NCI-H1092 treated with DMSO at 0.1 percent for 48 hours (cell line): ENCODE data around the gene CXXC5.

ENCODE experiments used
- DNase-seq: peaks from one replicate; lab custom pipeline; 2025; lab: John Stamatoyannopoulos, UW

CXXC5 gene

GRCh38 chr5:139651853-139652787 lies 4.0 kb downstream of the CXXC5 start:
- DNase-seq = no peak

GRCh38 chr5:139652788-139653241 lies 4.7 kb downstream of the CXXC5 start:
- no peak for DNase-seq

DNA sequence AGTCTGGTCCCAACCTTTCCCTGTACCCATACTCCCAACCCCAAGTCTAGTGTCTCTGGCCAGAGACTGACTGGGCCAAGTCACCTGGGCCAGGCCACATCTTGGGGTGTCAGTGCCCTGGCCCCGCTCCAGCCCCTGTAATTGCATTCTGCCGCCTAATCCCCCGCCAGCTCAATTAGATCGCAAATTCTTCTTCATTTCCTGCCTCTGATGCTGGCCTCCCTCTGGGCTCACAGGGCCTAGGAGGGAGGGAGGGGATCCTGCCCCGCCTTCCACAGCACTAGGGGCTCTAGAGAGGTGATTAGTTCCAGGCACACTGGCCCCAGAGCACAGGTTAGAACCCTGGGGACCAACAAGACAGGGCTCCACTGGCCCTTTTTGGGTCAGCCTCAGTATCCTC lies 5.5 kb downstream of the CXXC5 start:
- DNase-seq = no peak

GRCh38 chr5:139654464-139654863 lies 6.3 kb downstream of the CXXC5 start:
- no peak for DNase-seq

GRCh38 chr5:139654871-139655491 lies 6.8 kb downstream of the CXXC5 start:
- DNase-seq = no peak

DNA sequence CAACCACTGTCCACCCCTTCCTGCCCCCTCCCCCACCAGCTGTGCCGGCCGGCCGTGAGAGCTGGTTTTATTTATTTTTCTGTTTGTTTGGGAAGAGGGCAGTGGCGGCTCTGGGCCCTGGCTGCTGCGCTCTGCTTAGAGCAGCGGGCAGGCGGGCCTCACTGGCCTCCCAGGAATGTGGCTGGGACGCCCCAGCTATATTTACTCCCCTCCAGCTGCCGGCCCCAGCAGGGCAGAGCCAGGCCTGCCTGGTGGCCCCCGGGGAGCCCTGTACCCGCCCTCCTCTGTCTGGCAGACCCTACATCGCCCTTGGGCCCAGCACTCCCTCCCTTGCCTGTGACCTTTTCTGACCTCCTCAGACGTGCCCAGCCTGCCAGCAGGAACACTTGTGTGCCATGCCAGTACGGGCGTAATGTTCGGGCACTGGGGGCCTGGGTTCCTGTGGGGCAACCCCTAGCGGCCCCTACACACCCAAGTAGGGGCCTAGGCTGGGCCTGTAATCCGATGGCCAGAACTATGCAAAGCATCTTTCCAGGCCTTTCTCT lies 7.7 kb downstream of the CXXC5 start:
- no peak for DNase-seq

DNA sequence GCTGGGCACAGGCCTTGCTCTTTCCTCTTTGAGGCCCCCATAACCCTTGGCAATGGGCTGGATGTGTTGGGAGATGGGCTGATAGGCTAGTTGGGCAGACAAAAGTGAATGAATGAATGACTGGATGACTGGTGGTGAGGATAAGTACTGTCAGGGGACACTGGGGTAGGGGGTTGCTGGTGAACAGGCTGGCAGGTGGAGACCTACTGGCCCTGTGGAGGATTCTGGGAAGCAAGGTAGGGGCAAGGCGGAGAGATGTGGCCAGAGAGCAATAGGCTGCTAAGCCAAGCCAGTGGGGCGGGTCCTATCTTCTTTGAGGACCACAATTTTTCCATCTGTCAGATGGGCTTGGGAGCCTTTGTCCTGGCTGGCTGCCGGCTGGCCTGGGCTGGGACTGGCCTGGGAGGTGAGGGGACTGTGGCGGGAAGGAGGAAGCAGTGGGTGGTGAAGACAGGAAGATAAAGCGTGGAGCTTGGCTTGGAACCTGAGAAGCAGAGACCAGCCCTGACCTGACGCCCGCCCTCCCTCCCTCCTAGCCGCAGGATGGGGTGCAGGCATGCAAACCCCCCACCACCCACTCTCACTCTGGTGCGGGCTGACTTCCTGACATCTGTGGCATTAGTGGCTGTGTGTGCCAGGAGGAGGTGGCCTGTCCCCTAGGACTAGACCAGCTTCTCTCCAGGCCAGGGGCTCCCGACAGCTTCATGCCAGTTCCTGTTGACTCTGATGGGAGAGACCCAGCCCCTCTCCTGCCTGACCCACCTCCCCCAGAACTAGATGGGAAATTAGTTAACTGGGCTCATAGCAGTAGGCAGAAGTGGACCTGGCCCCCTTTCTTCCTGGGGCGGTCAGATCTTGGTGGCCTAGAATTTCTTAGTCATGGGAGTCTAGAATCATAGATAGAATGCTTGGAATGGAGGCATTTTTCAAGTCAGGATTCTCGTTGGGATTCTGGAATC lies 9.5 kb downstream of the CXXC5 start:
- DNase-seq = no peak

DNA sequence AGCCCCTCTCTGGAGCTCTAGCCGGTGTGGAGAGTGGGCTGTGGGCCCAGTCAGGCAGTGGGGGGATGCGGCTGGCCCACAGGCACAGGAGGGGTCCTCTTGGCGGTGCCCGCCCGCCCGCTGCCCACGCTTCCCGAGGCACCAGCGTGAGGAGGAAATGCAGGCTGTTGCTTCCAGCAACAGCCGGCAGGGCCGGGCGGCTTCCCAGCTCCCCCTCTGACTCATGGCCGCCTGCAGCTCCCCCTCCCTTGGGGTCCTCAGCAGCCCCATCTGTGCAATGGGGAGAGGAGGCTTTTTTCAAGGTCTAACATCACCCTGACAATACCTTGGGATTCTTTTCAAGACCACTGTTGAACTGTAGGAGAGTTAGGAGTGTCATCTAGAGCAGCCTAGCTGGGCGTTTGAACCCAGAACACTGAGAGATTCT lies 10.4 kb downstream of the CXXC5 start:
- no peak for DNase-seq

DNA sequence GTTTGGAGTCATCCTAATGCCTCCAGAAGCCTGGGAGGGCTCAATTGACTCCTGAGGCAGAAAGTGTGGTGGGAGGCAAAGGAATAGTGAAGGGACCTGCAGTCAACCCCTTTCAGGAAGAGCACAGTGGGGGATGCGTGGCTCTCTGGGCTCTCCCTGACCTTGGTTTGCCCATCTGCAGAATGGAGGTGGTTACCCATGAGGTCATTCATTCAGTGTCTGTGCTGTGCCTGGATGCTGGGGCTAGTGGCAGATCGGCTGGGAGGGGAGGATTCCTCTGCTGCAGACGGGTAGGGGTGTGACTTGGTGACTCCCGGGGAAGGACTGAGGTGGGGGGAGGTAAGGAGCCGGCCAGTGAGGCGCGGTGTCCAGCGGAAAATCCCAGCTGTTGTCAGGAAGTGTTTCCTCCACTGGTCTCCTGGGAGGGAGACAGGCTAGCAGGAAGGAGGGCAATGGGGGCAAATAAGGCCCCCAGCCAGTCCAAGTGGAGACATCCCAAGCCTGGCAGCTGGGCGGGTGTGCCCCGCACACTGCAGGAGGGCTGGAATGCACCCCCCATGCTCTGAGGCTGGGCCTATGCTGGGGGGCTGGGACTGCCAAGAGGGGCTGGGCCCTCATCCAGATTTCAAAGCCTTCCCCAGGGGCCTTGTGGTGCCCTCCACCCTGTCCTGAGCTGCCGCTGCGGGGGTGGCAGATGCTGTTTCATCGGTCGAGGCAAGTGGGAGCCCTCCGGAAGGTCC lies 10.9 kb downstream of the CXXC5 start:
- DNase-seq = no peak

DNA sequence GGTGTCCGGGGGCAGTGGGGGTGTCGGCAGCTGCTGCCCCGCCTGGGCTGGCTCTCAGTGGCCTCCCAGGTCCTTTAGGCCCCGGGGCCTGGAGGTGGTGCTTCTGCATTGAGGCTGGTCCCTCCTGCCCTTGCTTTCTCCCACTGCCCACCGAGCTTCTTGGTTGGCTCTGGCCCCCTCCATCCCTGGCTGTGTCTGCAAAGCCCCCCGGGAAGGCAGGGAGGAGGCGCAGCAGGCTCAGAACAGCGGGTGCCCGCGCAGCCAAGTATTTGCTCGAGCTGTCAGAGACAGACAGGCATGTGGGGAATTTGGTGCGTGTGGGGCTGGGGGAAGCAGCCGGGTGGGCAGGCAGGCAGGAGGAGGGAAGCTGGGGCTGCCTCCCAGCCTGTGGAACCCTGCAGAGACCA lies 11.5 kb downstream of the CXXC5 start:
- no peak for DNase-seq

GRCh38 chr5:139660105-139660922 lies 12.2 kb downstream of the CXXC5 start:
- DNase-seq = no peak

DNA sequence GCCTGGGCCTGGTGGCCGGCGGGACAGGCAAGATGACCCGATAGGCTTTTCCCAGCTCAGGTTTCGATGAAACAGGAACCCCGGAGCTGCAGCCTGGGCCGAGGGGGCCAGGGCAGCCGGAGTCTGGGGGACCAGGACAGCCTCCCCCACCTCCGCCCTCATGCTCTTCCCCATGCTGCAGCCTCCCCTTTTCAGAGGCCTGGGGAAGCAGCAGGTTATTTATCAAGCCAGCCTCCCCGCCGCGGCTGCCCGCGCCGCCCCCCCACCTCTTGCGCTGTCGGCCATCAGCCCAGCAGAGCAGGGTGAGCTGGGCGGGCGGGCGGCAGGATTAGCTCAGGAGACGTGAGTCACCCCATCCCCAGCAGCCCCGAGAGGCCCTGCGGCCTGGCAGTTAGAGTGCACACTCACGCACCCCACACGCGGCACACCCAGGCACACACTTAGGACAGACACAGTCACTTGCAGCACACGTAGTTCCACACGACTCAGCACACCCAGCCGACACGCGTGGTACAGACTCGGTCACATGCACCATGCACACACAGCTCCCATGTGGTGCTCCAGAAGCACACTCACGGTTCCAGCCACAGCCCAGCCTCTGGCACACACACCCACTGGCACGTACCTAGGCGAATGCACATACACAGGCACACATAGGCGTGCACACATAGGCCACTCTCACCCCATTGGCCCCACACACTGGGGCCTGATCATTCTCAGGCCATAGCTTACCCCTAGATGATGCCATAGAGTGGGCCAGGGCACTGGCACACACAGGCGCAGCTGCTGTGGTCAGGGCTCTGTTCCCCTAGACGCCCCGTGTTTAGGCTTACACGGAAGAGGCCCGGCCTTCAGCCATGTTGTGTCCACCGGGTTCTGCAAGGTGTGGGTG lies 13.0 kb downstream of the CXXC5 start:
- DNase-seq = no peak

DNA sequence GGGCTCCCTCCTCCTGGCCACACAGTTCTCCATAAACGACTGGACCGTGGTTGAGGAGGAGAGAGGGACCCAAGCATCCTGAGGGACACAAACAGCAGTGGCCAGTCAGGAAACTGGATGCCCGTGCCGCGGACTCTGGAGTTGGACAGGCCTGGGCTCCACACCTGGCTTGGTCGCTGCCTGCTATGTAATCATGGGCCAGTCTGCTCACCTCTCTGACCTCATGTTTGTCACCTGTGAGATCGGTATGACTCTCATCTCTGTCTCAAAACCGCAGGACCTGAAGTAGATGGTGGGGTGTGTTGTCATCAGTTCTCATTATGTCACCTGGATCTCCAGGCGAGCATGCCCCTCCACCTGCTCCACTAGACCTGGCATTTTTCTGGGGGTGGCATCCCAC lies 14.5 kb downstream of the CXXC5 start:
- DNase-seq = no peak

DNA sequence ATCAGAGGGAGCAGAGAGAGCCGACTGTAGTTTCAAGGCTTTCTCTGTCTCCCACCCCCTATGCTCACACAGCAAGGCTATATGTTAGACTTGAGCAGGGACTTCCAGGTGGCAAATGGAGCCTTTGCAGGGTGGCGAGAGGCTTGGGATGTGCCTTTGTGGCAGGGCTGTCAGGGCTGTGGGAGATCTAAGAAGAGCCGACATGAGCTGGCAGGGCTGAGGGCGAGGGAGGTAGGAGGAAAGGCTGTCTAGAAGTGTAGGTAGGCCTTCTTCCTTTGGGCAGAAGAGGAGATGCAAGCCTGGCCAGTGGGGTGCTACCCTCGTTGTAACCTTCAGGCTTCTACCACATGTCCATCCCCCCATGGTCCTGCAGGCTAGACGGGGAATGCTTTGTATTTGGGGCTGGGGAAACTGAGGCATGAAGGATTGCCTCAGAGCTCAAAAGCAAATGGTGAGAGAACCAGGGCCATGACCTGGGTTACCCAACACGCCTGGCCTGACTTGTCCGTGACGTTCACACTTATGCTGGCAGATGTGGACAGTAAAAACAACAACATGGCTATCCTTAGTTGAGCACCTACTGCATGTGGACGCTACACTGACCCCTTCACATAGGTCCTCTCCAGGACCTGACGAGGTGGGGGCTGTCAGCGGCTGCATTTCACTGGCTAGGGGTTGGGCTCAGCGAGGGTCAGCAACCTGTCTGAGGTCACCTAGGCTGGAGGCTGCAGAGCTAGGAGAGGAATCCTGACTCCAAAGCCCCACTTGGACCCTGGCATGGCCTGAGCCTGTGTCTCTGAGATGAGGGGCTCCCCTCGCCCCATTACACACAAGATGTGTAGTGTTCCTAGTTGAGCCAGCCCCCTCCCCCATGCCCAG lies 15.3 kb downstream of the CXXC5 start:
- DNase-seq = no peak

- DNase-seq = no peak
These were observed 16.0 kb downstream of the CXXC5 start for GRCh38 chr5:139664086-139664693.

GRCh38 chr5:139664727-139665351 lies 16.7 kb downstream of the CXXC5 start:
- no peak for DNase-seq

DNA sequence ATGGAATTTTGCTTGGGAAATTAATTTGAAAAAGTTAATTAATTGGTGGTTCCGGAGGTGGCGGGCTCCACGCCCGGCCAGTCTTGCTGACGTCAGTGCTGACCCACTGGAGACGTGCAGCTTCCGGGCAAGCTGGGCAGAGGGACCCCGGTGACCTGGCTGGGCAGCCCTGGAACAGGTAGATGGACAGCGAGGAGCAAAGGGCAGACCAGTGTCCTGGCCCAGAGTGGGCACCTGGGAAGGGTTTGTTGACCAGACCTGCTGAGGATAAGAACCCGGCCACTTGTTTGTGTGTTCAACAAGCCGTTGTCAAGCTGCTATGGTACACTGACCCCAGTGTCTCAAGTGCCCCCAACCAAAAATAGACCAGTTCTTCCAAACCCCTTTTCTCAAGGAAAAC lies 17.5 kb downstream of the CXXC5 start:
- no peak for DNase-seq
